NK-92 treated with Interleukin-12 subunit alpha and Interleukin-12 subunit beta, amount 100 ng/mL, for 24 hours (cell line): ENCODE data around the gene HOXC11.

Experiments
- DNase-seq: peaks from one replicate; lab custom pipeline; 2025; lab: John Stamatoyannopoulos, UW

HOXC11 gene

DNA sequence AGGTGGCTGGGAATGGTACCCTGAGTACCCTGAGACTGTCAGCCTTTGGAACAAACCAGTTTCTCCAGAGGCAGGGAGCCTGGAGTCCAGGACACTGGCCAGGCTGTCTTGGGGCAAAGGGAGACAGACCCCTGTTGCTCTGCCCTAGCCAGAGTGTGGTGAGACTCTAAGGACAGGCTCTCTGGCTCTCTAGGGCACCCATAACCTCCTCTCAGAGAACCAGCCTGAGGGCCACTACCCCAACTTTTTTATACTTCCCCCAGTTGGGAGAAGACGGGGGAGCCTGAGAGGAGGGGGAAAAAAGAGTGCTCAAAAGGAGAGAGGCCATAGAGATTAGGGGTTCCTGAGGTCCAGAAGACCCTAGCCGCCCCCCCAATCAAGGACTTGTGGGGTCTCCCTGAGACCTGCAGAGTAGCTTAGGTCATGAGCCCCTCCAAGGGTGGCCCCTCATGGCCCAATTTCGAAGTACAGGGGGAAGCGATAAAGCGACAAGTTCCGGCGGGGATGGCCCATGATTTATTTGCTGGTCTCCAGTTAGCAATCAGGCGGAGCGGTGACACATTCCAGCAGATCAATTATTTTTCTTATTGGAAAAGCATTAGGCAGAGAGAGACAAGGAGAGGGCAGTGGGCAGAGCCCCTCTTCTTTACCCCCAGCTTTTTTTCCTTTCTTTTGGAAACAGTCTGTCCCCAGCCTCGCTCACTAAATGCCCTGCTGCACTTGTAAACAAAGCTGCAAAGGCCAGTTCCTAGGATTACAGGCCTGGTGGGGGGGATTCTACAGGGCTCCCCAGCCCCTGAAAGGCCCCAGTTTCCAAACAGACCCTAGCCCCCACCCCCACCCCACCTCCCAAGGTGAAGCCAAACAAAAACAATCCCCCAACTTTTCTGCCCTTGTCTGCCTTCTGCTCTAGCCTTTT, 37.4 kb downstream of the HOXC11 start:
- DNase-seq = no peak

DNA sequence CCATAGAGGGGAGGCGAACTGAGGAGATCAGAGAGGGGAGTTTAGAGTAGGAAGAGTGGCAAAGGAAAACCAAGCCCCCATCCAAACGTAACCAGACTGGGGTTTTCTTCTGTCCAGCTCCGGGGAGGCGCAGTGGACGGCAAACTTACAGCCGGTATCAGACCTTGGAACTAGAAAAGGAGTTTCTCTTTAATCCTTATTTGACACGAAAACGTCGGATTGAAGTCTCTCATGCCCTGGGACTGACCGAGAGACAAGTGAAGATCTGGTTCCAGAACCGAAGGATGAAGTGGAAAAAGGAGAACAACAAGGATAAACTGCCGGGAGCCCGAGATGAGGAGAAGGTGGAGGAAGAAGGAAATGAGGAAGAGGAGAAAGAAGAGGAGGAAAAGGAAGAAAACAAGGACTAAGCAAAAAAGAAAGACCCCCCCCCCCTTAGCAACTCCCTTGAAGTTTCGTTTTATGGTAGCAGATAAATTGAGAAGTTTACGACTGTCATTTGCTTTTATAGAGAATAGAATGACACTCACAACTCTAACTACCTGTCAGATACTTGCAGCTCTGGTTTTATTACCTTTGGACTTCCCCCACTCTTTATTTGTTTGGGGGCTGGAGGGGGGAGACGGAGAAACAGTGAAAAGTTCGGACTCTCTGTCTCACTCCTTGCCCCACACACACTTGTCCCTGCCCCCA, 38.2 kb downstream of the HOXC11 start:
- no peak for DNase-seq

DNA sequence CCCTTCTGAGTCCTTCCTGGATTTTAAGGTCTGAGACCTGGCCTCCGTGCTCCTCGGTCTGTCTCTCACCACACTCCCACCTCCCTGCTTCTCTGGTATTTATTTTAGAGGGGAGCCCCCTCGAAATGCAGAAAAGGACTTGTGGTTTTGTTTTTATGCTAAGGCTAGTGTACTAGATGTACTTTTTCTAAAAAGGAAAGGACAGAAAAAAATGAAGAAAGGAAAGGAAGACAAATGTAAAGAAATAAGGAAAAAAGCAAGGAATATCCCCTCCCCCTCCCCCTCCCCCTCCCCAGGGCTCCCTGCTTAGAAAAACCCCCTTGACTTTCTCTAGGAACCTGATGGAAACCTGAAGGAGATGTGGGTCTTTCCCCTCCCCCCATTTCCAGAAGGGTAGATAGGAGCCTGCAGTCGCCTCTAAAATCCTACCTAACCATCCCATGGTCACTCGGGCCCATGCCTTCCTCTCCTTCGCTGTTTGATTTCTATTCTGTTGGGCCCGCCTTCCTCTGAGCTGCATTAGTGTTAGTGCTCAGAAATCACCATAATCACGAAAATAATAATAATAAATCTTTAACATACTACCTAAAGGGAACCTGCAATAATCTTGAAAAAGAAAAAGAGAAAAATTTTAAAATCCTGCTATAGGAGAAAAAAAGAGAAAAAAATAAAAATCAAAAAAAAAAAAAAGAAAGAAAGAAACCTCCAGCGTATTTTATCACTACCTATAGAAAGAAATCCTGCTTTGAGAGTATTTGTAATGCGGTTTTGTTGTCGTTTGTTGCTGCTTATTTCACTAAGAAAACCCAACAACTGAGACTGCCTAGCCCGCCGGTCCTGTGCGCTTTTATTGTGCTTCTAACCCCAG, 39.0 kb downstream of the HOXC11 start:
- no peak for DNase-seq

DNA sequence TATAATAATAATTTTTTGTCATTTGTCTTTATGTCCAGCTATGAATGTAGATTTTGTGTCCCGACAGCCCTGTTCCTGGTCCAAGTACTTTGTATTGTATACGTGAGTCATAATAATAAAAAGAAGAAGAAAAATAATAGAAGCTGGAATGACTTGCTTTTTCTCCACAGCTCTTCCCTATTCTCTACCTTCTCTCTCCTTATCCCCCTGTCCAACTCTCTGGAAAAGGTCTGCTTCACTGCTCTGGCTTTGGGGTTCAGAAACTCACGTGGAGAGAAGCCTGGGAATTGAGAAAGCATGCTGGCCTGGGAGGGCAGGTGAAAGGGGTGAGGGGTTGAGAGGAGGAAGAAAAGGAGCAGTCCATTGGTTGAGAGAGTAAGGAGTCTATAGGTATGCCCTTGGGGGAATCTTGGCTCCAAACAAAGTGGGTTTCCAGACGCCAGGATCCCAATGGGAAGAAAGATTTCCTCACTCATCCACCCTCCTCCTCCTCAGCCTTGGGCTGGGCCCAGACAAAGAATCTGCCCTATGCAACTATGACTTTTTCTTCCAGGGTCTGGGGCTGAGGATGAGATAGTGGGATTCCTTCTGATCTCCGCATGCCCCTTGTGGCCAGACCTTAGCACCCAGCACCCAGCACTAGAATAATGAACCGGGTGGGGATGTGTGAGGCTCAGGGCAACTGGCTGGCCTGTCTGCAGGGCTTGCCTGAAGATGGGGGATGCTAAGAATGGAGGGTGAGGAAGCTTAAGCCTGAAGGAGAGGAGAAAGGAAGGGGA, 39.9 kb downstream of the HOXC11 start:
- no peak for DNase-seq

DNA sequence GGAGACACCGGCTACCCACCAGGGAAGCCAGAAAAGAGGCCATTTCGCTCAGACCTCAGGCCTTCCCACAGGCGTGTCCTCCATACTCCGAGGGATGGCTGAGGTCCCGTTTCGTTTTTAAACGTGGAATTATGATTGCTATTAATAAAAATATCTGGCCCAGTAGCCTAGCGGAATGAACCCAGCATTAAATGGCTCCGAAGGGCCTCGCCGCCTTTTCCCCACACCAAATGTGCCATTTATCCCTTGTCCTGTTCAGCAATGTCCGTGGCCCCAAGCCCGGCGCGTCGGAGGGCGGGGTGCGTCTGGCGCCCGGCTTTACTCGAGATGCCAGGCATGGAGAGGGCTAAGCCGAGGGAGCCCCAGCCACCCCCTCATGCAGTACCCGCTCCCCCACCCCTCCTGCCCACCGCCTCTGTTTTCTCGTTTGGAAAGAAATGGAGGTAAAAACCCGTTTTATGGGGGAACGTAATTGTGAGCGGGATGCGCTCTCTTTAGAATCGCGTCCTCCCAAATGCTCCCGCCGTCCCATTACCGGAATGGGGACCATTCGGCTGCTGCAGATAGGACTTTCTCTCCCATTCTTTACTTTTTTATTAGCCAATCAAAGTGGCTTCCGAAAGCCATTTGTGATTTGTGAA, 41.6 kb downstream of the HOXC11 start:
- DNase-seq = no peak

DNA sequence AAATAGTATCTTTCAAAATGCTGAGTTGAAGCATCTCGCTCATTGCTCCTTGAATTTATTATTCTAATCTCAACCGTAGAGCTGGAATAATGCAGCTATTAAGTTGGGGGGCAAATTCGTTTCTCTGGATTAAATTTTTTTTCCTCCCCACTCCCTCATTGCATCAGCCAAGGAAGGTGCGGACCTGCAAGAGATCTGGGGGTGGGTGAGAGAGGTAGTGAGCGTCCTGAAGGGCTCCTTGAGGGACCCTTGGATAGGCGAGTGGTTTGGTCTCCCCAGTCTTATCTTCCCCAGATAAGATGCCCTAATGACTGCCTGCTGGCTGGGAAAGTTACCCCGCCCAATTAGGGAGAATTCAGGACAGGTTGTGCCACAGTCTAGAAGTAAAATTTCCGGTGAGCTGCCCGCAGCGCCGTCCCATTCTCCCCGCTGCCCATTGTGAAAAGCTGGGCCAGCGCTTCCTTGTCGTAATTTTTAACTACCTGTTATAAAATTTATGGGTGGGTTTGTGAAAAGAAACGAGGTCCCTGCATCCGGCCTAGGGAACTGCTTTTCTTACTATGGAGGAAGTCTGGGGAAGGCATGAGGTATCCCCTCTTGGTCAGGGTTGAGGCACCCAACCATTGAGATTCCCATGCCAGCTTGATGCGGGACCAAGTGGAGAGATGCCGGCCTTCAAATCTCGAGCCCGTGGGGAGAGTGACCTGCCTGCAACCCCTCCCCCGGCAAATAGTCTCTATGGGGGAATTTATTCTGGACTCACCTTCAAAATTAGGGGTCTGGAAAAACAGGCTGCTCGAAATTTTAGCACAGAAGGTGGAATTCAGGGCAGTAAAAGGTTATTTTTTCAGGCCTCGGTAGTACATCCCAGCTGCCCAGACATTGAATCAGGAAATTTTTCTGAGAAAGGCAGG, 42.3 kb downstream of the HOXC11 start:
- DNase-seq = no peak

DNA sequence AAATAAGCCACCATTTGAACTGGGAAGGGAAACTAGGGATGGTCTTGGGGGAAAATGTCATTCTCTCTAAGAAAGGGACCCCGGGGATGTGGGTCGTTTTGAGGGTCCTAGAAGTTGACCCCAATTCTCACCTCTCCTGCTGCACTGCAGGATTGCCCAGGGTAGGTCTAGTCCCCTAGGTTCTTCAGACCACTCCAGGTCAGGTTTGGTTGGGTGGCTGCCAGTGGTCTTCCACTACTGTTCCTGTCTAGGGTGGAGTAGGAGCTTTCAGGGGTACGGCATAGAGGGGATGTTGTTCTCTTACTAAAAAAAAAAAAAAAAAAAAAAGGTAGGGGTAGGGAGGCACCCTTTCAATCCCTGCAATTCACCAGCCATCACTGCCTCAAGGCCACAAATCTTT, 43.1 kb downstream of the HOXC11 start:
- no peak for DNase-seq

DNA sequence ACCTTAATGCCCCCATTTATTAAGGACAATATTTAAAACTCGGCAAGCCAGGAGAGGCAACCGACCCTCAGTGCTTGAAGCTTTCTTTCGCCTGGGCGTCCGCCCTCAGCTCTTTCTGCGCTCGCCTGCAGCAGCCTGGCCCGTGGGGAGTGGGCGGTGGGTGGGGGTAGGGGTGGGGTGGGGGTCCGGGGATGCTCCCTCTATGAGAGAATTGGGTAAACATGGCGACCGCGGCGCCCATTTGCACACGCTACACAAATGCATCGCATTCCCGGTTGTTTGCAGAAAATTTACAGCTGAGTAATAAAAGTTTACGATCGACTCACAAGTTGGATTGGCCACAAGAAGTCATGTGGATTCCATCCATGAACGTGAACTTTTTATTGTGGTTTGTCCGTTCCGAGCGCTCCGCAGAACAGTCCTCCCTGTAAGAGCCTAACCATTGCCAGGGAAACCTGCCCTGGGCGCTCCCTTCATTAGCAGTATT, 43.6 kb downstream of the HOXC11 start:
- no peak for DNase-seq

DNA sequence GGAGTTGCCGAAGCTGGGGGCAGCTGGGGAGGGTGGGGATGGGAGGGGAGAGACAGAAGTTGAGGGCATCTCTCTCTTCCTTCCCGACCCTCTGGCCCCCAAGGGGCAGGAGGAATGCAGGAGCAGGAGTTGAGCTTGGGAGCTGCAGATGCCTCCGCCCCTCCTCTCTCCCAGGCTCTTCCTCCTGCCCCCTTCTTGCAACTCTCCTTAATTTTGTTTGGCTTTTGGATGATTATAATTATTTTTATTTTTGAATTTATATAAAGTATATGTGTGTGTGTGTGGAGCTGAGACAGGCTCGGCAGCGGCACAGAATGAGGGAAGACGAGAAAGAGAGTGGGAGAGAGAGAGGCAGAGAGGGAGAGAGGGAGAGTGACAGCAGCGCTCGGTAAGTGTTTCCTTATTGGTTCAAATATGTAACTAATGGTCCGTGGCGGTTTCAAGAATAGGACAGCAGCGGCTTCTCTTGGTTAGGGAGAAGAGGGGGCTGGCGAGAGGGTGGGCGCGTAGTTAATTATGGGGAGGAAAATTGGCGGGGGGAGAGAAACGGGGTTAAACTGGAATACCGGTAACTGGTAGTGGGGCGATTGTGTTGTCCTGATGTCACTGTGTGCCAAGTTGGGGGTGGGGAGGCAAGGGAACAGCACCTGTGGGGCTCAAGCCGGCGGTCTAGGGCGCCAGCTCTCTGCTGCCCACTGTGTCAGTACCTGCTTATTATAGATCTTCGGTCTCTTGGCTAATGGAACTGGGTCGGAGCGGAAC, 44.3 kb downstream of the HOXC11 start:
- DNase-seq = peak; percentile 57

DNA sequence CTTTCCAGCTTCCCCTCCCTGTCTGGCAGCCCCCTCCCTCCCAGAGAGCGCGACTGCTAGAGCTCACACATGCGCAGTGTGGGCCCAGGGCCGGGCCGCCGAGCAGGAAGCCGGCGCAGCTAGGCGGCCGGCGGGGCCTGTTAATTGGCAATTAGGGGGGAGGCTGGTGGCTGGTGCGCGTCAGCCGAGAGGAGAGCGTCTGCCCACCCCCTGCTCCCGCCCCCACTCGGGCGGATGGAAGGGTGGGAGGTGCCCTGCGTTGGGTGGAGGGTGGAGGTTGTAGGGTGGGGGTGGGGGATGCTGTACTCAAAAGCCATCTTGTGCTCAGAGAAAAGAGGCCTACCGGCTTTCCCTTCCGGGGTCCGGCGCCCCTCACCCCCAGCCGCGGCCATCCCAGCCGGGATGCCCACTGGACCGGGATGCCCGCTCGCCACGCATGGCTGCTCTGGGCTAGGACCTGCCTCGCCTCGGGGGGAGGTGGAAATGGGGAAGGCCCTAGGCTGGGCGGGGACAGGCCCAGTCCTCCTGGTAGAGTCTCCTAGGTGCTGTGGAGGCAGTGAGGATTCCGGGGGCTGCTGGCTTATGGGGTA, 45.0 kb downstream of the HOXC11 start:
- peak; percentile 81 for DNase-seq

DNA sequence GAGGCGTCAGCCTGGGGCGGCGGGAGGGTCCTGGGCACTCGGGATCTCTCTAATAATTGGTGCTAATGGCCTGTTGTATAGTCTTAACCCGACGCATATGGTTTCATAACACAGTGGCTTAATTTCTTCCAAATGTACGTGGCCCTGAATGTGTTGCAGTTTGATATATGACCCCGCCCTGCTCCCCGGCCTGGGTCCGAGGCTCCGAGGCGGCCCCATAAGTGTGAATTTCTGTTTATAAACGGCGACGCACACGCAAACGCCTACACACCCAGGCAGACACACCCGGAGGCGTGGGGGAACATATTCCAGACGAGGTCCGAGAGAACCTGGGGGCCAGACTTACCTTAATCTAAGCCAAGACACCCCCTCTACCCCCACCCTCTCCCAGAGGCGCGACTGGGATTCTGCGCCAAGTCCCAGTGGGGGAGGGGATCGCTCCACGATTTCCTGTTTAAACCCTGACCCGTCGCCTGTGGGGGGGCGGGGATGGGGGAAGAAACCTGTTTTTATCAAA, 45.6 kb downstream of the HOXC11 start:
- DNase-seq = no peak

DNA sequence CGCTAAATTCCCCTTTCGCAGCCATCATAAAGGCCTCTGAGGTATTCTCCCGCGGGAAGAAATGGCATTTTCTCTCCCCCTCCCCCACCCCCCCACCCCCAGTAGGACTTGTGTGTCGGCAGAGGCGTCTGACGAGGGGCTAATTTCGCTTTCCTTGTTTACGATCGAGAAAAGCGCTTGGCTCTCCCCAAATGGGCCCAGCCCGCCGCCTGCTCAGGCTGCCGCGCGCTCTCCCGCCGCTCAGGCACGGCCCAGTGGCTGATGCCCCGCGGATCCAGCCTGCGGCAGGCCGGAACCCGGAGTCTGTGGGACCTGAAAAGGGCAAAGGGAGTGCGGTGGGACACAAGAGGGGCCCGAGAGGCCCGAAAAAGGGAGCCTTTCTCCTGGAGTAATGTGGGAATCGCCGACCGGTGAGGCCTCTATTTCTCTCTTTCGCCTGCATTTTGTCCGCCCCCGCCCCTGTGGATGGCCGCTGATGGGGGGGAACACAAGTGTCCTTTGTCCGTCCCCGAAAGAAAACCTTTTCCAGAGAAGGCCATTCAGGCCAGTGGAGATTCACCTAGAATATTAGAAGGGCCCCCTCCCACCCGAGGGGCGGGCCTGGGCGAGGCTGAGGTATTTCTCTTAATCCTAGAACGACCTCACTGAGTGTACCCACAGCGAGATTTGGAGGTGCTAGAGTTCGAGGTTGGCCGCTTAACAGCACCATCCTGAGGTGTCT, 46.3 kb downstream of the HOXC11 start:
- no peak for DNase-seq

DNA sequence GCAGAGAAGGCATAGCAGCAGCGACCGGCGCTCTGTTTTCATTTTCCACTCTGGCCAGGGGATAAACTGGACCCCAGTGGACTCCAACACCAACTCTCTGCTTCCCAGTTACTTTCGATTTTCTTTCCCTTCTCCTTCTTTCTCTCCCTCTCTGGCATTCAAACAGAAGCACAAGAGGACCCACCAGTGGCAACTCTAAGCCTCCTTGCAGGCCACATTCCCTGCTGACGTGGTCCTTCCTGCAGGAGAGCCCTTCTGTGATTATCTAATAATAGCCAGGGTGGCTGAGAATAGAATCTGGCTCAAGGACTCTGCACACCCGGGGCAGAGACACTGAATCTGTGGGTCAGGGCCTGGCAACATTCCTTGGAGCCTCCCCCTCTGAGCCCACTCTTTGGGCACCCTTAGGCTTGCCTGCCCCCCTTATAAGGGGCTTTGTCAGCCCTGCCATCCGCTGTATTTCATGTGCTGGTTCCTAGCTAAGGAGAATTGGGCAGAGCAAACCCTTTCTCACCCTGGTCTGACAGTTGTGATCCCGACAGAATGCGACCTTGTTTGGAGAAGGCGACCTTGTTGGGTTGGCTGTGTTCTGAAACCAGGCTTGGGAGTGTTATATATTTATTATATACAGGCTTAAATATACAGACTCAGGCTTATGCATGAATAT, 47.1 kb downstream of the HOXC11 start:
- no peak for DNase-seq

DNA sequence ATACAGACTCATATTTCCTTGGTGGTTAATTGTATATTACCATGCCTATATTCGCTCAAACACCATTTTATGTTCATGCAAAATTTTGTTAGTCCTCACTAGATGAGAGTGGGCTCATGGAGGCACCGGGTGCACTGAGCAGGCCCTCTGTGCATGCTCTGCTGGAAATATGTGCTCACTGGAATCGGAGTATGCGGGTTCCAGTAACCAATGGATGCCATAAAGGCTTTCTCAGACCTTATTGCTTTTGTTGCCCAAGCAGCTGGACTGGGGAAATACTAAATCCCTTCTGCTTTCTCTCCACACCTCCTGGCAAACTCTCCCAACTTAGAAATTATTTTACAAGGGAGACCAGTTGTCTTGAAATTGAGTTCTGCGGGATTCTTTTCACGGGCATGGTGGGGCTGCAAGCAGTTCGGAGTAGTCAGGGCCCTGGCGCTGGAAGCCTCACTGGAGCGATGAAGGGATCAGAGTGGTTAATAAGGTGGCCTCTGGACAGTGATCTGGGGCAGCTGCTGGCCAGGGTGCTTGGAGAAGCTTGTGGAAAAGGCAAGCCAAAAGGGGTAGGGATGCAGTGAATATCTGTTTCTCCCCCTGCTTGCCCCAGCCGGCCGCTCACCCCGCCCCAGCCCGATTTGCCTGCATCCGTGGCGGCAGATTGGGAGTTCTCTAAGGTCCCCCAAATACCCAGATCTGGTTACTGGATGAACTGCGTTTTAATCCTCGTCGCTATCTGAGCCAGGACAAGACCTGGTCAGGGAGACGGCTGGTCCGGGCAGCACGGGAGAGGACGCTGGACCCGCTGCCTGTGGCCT, 47.9 kb downstream of the HOXC11 start:
- DNase-seq = no peak

DNA sequence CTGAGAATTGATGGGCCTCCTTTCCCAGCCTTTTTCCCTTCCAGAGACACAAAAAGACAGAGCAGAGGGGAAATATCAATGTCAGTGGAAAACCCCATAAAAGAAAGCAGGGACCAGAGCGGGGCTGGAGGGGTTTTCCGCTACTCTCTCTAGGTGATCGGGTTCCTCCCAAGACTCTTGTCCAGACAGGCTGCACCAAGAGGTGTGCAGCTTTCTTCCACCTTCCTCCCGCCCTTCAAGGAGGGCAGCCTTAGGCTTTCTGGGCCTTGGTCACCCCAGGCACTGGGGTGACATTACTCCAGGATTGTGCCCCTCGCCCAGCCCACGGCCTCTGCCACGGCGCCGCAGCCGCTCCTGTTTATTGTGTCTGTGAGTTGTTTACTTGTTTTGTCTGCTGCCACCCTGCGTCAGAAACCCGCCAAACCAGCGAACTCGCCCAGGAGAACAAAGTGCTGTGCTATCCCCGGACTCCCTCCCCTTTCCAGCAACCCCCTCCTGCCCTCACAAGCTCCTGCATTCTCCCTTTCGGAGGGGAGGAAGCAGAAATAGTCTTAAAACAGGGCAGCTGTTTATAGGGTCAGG, 48.6 kb downstream of the HOXC11 start:
- no peak for DNase-seq
